Fibroblast of lung (primary cell): Measurements from ENCODE around the gene USP14. TPM values are rescaled to one million over a fixed set of nuclear protein-coding genes. Genes with fewer than 3 reads are reported as not detected.
"Not testable (repeated sequence)": the region's sequence is repeated elsewhere in the genome, so short reads cannot be mapped to it uniquely, and the experiment has no call there.

ENCODE experiments used
- DNase-seq, 2 donors: peaks; one replicate each; pipeline versions ENCODE4 v3.0.0 to v3.0.0-alpha.2; 2010; ENCODE audit warnings: low read depth in 2 of 2
- H2AFZ ChIP-seq: 2 replicates; pipeline ENCODE4 v1.5.1; 2012; ENCODE audit warnings: low read length, control low read depth, inconsistent platforms
- H3K27ac ChIP-seq: 2 replicates; pipeline ENCODE4 v1.5.1; 2011; ENCODE audit warnings: low read length, control low read depth; ENCODE audit not compliant: insufficient read depth
- H3K27me3 ChIP-seq: 2 replicates; pipeline ENCODE4 v1.5.1; 2011; ENCODE audit warnings: mild to moderate bottlenecking, low read length; ENCODE audit not compliant: control insufficient read depth, insufficient read depth
- H3K36me3 ChIP-seq: 2 replicates; pipeline ENCODE4 v1.5.1; 2011; ENCODE audit warnings: low read length; ENCODE audit not compliant: control insufficient read depth, insufficient read depth
- H3K4me1 ChIP-seq: 2 replicates; pipeline ENCODE4 v1.5.1; 2011; ENCODE audit warnings: low read length; ENCODE audit not compliant: control insufficient read depth, insufficient read depth; ENCODE audit errors: extremely low read depth
- H3K4me2 ChIP-seq: 2 replicates; pipeline ENCODE4 v1.5.1; 2011; ENCODE audit warnings: low read length, control low read depth; ENCODE audit not compliant: insufficient read depth; ENCODE audit errors: extremely low read depth
- H3K4me3 ChIP-seq, 4 experiments: fragments of 200-600 bp in 1 of 4; sonication (generic) in 1 of 4; replicated peaks in 1 of 4; 2 replicates each; pipeline ENCODE4 v1.5.1; 2011 to 2016; ENCODE audit warnings: low read length in 4 of 4, low read depth in 3 of 4, mild to moderate bottlenecking in 3 of 4, control low read depth in 2 of 4, inconsistent platforms in 1 of 4, mixed read lengths in 1 of 4; ENCODE audit not compliant: insufficient read depth in 1 of 4; ENCODE audit errors: control extremely low read depth in 1 of 4
- H3K79me2 ChIP-seq: 2 replicates; pipeline ENCODE4 v1.5.1; 2012; ENCODE audit warnings: mild to moderate bottlenecking, low read length, inconsistent platforms; ENCODE audit not compliant: control insufficient read depth, insufficient read depth
- H3K9ac ChIP-seq: 2 replicates; pipeline ENCODE4 v1.5.1; 2011; ENCODE audit warnings: mild to moderate bottlenecking, low read length, control low read depth; ENCODE audit not compliant: insufficient read depth
- H3K9me3 ChIP-seq: 2 replicates; pipeline ENCODE4 v1.5.1; 2012; ENCODE audit warnings: low read depth, low read length; ENCODE audit not compliant: control insufficient read depth, insufficient read depth
- H4K20me1 ChIP-seq: 2 replicates; pipeline ENCODE4 v1.5.1; 2011; ENCODE audit warnings: low read length; ENCODE audit not compliant: control insufficient read depth, insufficient read depth; ENCODE audit errors: extremely low read depth
- CTCF ChIP-seq, 2 donors: IDR thresholded peaks in 1 of 2; conservative IDR thresholded peaks in 1 of 2; 1 replicate in 1 of 2; 2 replicates in 1 of 2; pipeline ENCODE4 v1.5.1; 2011 to 2012; ENCODE audit warnings: low read length in 2 of 2, control low read depth in 1 of 2, inconsistent platforms in 1 of 2, low read depth in 1 of 2, mild to moderate bottlenecking in 1 of 2
- EZH2 ChIP-seq: IDR thresholded peaks from 2 replicates; pipeline ENCODE4 v1.5.1; 2012; ENCODE audit warnings: low read length, control low read depth, mild to moderate bottlenecking; ENCODE audit errors: missing control alignments
- polyA plus RNA-seq, 2 donors: library from polyadenylated mRNA; depleted of rRNA in 1 of 2; stranded (reverse) in 1 of 2; unstranded in 1 of 2; fragments of >200 nt; gene quantifications; 2 replicates each; pipeline ENCODE4 v1.2.1, GENCODE V29; 2011 to 2012; ENCODE audit warnings: missing spikeins in 1 of 2
- total RNA-seq: library from RNA; depleted of rRNA; stranded (reverse); fragments of >200 nt; gene quantifications from 2 replicates; pipeline ENCODE4 v1.2.1, GENCODE V29; 2014

The USP14 gene
- total and polyA plus RNA-seq, 2 donors (not counting 1 experiment from before 2014, with no cell fraction given) = 21.5 to 39.5 TPM

- H3K9me3 ChIP-seq = no peaks in the 10 kb centered on the region
- H3K27ac ChIP-seq = no peak overlapping the region
- H3K79me2 ChIP-seq = no peaks in the 10 kb centered on the region
- H2AFZ ChIP-seq = no peak overlapping the region
- no peak overlapping the region for H3K9ac ChIP-seq
- H3K4me1 ChIP-seq = no peaks in the 10 kb centered on the region
- H4K20me1 ChIP-seq = no peaks in the 10 kb centered on the region
- TF ChIP-seq EZH2 (no peak), CTCF (conservative IDR thresholded peaks at IDR 0.05 in 1 of 2, IDR thresholded peaks at IDR 0.05 in 1 of 2; ENCODE audit: low read depth in 1 of 2, low read length in 2 of 2) (no peak)
- no peaks in the 10 kb centered on the region for H3K36me3 ChIP-seq
- no peak for DNase-seq
- H3K4me3 ChIP-seq = no peak overlapping the region
- no peaks in the 10 kb centered on the region for H3K27me3 ChIP-seq
- no peak overlapping the region for H3K4me2 ChIP-seq
Observed at GRCh38 chr18:140670-141266, 17.6 kb upstream of the USP14 start.

DNA sequence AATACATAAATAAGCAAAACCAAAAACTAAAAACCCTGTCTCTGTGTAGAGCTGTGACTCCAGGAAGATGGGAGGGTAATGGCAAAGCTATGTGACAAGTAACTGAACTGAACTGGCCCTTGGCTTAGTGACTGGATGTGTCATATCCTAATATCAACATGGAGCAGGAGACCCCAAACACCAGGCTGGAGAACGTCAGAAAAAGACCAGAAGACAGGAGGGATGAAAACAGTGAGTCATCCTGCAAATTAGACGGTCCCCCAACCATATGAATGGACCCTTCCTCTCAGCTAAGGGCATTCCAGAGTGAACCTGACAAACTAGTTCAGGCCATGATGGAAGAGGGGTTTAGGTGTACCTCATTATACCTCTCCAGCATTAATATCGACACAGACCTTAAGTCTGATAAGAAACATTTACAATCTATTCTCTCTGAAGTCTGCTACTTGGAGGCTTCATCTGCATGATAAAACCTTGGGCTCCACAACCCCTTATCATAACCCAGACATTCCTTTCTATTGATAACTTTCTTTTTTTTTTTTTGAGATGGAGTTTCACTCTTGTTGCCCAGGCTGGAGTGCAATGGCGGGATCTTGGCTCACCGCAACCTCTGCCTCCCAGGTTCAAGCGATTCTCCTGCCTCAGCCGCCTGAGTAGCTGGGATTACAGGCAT is 15.6 kb upstream of the USP14 start:
- H3K4me1 ChIP-seq, H3K9me3 ChIP-seq, H3K36me3 ChIP-seq, DNase-seq, H3K9ac ChIP-seq, H3K79me2 ChIP-seq, H3K27ac ChIP-seq, H3K27me3 ChIP-seq, H2AFZ ChIP-seq, H3K4me2 ChIP-seq, H3K4me3 ChIP-seq, H4K20me1 ChIP-seq: not testable (repeated sequence)

- H3K36me3 ChIP-seq = no peaks in the 10 kb centered on the region
- TF ChIP-seq CTCF (conservative IDR thresholded peaks at IDR 0.05 in 1 of 2, IDR thresholded peaks at IDR 0.05 in 1 of 2; ENCODE audit: low read depth in 1 of 2, low read length in 2 of 2) = no peak
- TF ChIP-seq EZH2 = no peak
- no peak overlapping the region for H3K27ac ChIP-seq
- H3K4me2 ChIP-seq = no peak overlapping the region
- no peaks in the 10 kb centered on the region for H3K27me3 ChIP-seq
- no peak for DNase-seq
- H3K4me1 ChIP-seq = no peaks in the 10 kb centered on the region
- no peaks in the 10 kb centered on the region for H3K9me3 ChIP-seq
- H3K79me2 ChIP-seq = no peaks in the 10 kb centered on the region
- no peak overlapping the region for H3K4me3 ChIP-seq
- no peak overlapping the region for H3K9ac ChIP-seq
- H2AFZ ChIP-seq = no peak overlapping the region
- H4K20me1 ChIP-seq = no peaks in the 10 kb centered on the region
Observed at GRCh38 chr18:148841-149240, 9.5 kb upstream of the USP14 start.
